ENCODE results near the gene PEDS1. TPM values are rescaled to one million over a fixed set of nuclear protein-coding genes. Genes with fewer than 3 reads are reported as not detected.

Gene PEDS1
- total and polyA plus RNA-seq, 2 of the 8 experiments (the other 6 are each of a cell fraction or from before 2014, with no cell fraction given): 28.9 to 75.9 TPM

GRCh38 chr20:50153500-50154377 lies at the start of gene PEDS1 (continued):
- TF ChIP-seq SAP30 (IDR thresholded peaks at IDR 0.05; ENCODE audit: insufficient read depth, insufficient replicate concordance, low read length) (no peak), RFX5 (IDR thresholded peaks at IDR 0.05; ENCODE audit: borderline replicate concordance, low read depth, low read length) (no peak), MAFK (IDR thresholded peaks at IDR 0.05; ENCODE audit: low read depth, low read length) (no peak; the same call in 1 of the 2 replicates), POU5F1 (IDR thresholded peaks at IDR 0.05; ENCODE audit: low read depth, low read length) (no peak), RBBP5 (IDR thresholded peaks at IDR 0.05; ENCODE audit: borderline replicate concordance, low read depth, low read length) (no peak), EZH2 (IDR thresholded peaks at IDR 0.05; ENCODE audit: low read depth, low read length, severe bottlenecking) (no peak), CTBP2 (IDR thresholded peaks at IDR 0.05; ENCODE audit: borderline replicate concordance, insufficient read depth, insufficient read length, low read length) (no peak), POLR2AphosphoS5 (IDR thresholded peaks at IDR 0.05; ENCODE audit: low read depth, low read length) (peak; percentile 50), MAX (IDR thresholded peaks at IDR 0.05) (peak; percentile 85), TAF1 (IDR thresholded peaks at IDR 0.05; ENCODE audit: low read depth, low read length) (peak; percentile 62), KDM4A (IDR thresholded peaks at IDR 0.05; ENCODE audit: low read depth, low read length, severe bottlenecking) (peak; percentile 74), SIRT6 (IDR thresholded peaks at IDR 0.05; ENCODE audit: low read length) (no peak), ATF3 (IDR thresholded peaks at IDR 0.05; ENCODE audit: insufficient read depth, low read depth, low read length) (no peak), FOSL1 (IDR thresholded peaks at IDR 0.05; ENCODE audit: insufficient read depth, low read depth, low read length) (no peak), CBX8 (IDR thresholded peaks at IDR 0.05; ENCODE audit: borderline replicate concordance, low read depth, low read length) (no peak), SP4 (IDR thresholded peaks at IDR 0.05; ENCODE audit: low read length) (no peak), CTCF (IDR thresholded peaks at IDR 0.05; ENCODE audit: control extremely low read depth in 1 of 3, insufficient read depth in 1 of 3, low read depth in 1 of 3, low read length in 3 of 3) (no peak), SP2 (IDR thresholded peaks at IDR 0.05; ENCODE audit: low read length) (no peak), JUN (IDR thresholded peaks at IDR 0.05; ENCODE audit: low read depth, low read length) (no peak), RNF2 (IDR thresholded peaks at IDR 0.05; ENCODE audit: borderline replicate concordance, low read depth, low read length, missing control alignments, poor library complexity, severe bottlenecking) (peak; percentile 30)
